HCT116 (cell line): ENCODE measurements around the gene CCDC120. TPM values are rescaled to one million over a fixed set of nuclear protein-coding genes. Genes with fewer than 3 reads are reported as not detected.

Source experiments
- ATAC-seq: fragments of 200-7000 bp; cut with Tn5 transposase; 2 replicates; pipeline ENCODE4 v1.9.1; 2020; ENCODE audit warnings: mild to moderate bottlenecking, moderate library complexity
- BruUV-seq: library from RNA; stranded (reverse); fragments of 400-500 nt; replicated peaks from 2 replicates; lab custom pipeline; 2021; lab: Mats Ljungman, UMichigan
- CTCF ChIA-PET: fragments of 300-600 bp; sonication (Branson Sonifier 250); formaldehyde crosslinking; loops from one replicate; lab custom pipeline; 2021; ENCODE audit warnings: antibody characterized with exemption; lab: Charles Lee
- POLR2A ChIA-PET: fragments of 300-600, 350-600 bp; sonication (Branson Sonifier 250); formaldehyde crosslinking; loops from one replicate; lab custom pipeline; 2021; ENCODE audit warnings: antibody characterized with exemption; lab: Charles Lee
- RAD21 ChIA-PET, 2 experiments: fragments of 300-600 bp; sonication (Branson Sonifier 250); formaldehyde crosslinking; loops; one replicate each; lab custom pipeline; 2023; ENCODE audit warnings: low total read pairs in 2 of 2; ENCODE audit not compliant: uncharacterized antibody in 2 of 2, unreplicated experiment in 2 of 2, low non-redundant PET in 1 of 2; lab: Charles Lee
- DNase-seq: peaks from one replicate; pipeline ENCODE4 v3.0.0-alpha.2; 2010; ENCODE audit warnings: low read depth, low spot score
- H2AFZ ChIP-seq: fragments of 200-600 bp; shearing (Covaris generic), sonication (generic); 2 replicates; pipeline ENCODE4 v1.6.1; 2017; ENCODE audit warnings: low read depth, mixed run types, mixed read lengths, antibody characterized with exemption, low read length; ENCODE audit not compliant: poor library complexity, severe bottlenecking
- H3K27ac ChIP-seq: 2 replicates; pipeline ENCODE4 v1.5.1; 2012; ENCODE audit warnings: low read depth, low read length
- H3K27me3 ChIP-seq: fragments of 200-600 bp; sonication (generic); 2 replicates; pipeline ENCODE4 v1.6.1; 2016; ENCODE audit warnings: mixed run types, low read length, mixed read lengths; ENCODE audit not compliant: insufficient read depth
- H3K36me3 ChIP-seq, 2 experiments: fragments of 200-500 bp in 1 of 2; fragments of 200-600 bp in 1 of 2; sonication (Bioruptor generic) in 1 of 2; sonication (generic) in 1 of 2; 2 replicates each; pipeline versions ENCODE4 v1.5.1 to v1.6.1; 2014 to 2016; ENCODE audit warnings: low read length in 2 of 2, inconsistent platforms in 1 of 2, mixed read lengths in 1 of 2, mixed run types in 1 of 2; ENCODE audit not compliant: insufficient read depth in 2 of 2, control insufficient read depth in 1 of 2
- H3K4me1 ChIP-seq, 2 experiments: fragments of 200-600 bp in 1 of 2; sonication (generic) in 1 of 2; 2 replicates each; pipeline versions ENCODE4 v1.5.1 to v1.6.1; 2012 to 2017; ENCODE audit warnings: low read length in 2 of 2, inconsistent platforms in 1 of 2, mild to moderate bottlenecking in 1 of 2, mixed read lengths in 1 of 2, mixed run types in 1 of 2, moderate library complexity in 1 of 2; ENCODE audit not compliant: insufficient read depth in 2 of 2, control insufficient read depth in 1 of 2
- H3K4me2 ChIP-seq: fragments of 200-600 bp; sonication (generic); 2 replicates; pipeline ENCODE4 v1.6.1; 2017; ENCODE audit warnings: mixed run types, low read length, mixed read lengths
- H3K4me3 ChIP-seq, 2 experiments: fragments of 200-600 bp in 1 of 2; sonication (generic) in 1 of 2; replicated peaks in 1 of 2; 2 replicates each; pipeline ENCODE4 v1.5.1; 2011 to 2016; ENCODE audit warnings: low read length in 2 of 2, control low read depth in 1 of 2, low read depth in 1 of 2, mild to moderate bottlenecking in 1 of 2, mixed read lengths in 1 of 2, mixed run types in 1 of 2
- H3K79me2 ChIP-seq: fragments of 200-600 bp; sonication (generic); 2 replicates; pipeline ENCODE4 v1.6.1; 2017; ENCODE audit warnings: mild to moderate bottlenecking, mixed run types, low read length, moderate library complexity, mixed read lengths; ENCODE audit not compliant: insufficient read depth
- H3K9ac ChIP-seq: fragments of 200-600 bp; sonication (generic); 2 replicates; pipeline ENCODE4 v1.6.1; 2016; ENCODE audit warnings: low read length, mixed read lengths
- H3K9me2 ChIP-seq: fragments of 200-600 bp; sonication (generic), shearing (Covaris generic); 2 replicates; pipeline ENCODE4 v1.6.1; 2017; ENCODE audit warnings: mixed run types, mild to moderate bottlenecking, moderate library complexity; ENCODE audit not compliant: insufficient read depth
- H3K9me3 ChIP-seq, 2 experiments: fragments of 200-500 bp in 1 of 2; fragments of 200-600 bp in 1 of 2; sonication (Bioruptor generic) in 1 of 2; sonication (generic) in 1 of 2; 2 replicates each; pipeline ENCODE4 v1.6.1; 2014 to 2017; ENCODE audit warnings: low read length in 2 of 2, mixed read lengths in 2 of 2, inconsistent platforms in 1 of 2, low read depth in 1 of 2, mild to moderate bottlenecking in 1 of 2, mixed run types in 1 of 2, moderate library complexity in 1 of 2; ENCODE audit not compliant: control insufficient read depth in 1 of 2, insufficient read depth in 1 of 2
- H4K20me1 ChIP-seq: fragments of 200-600 bp; sonication (generic), shearing (Covaris generic); 2 replicates; pipeline ENCODE4 v1.6.1; 2017; ENCODE audit warnings: mixed run types, mild to moderate bottlenecking, moderate library complexity; ENCODE audit not compliant: insufficient read depth
- ELF1 ChIP-seq: IDR thresholded peaks from 2 replicates; pipeline ENCODE4 v1.6.1; 2012; ENCODE audit warnings: low read depth, borderline replicate concordance
- EZH2 ChIP-seq: fragments of 200-600 bp; sonication (generic); IDR thresholded peaks from 2 replicates; pipeline ENCODE4 v1.6.1; 2017; ENCODE audit warnings: antibody characterized with exemption, mixed run types
- POLR2A ChIP-seq: IDR thresholded peaks from 2 replicates; pipeline ENCODE4 v1.7.0; 2011; ENCODE audit warnings: borderline replicate concordance; ENCODE audit not compliant: insufficient read depth, insufficient read length; ENCODE audit errors: extremely low read depth
- REST ChIP-seq: IDR thresholded peaks from 2 replicates; pipeline ENCODE4 v1.6.1; 2012; ENCODE audit warnings: low read depth
- SRF ChIP-seq: IDR thresholded peaks from 2 replicates; pipeline ENCODE4 v1.6.1; 2012; ENCODE audit warnings: low read depth
- TCF7L2 ChIP-seq: IDR thresholded peaks from 2 replicates; pipeline ENCODE4 v1.7.0; 2011; ENCODE audit warnings: borderline replicate concordance, inconsistent platforms; ENCODE audit not compliant: insufficient read depth, insufficient read length; ENCODE audit errors: extremely low read depth
- YY1 ChIP-seq: IDR thresholded peaks from 2 replicates; pipeline ENCODE4 v1.6.1; 2011; ENCODE audit warnings: low read length, low read depth, moderate library complexity, mild to moderate bottlenecking; ENCODE audit not compliant: insufficient replicate concordance; ENCODE audit errors: extremely low read depth
- ZFX ChIP-seq: fragments of 450-650 bp; IDR thresholded peaks from 2 replicates; pipeline ENCODE4 v1.6.1; 2017
- intact Hi-C: fragments of 100-400 bp; cut with micrococcal nuclease; formaldehyde crosslinking; loops from 2 replicates; pipeline ENCODE4 v1.10.0; 2022
- total RNA-seq: library from RNA; stranded (reverse); gene quantifications from one replicate; pipeline ENCODE4 v1.2.1, GENCODE V29; 2021; ENCODE audit not compliant: unreplicated experiment
- TF ChIP-seq, protein P1 (sequence below): IDR thresholded peaks from 2 replicates; pipeline ENCODE4 v1.6.1; 2012

CCDC120 gene
- total RNA-seq, 1 experiment from 2014 or later = 13.5 TPM

DNA sequence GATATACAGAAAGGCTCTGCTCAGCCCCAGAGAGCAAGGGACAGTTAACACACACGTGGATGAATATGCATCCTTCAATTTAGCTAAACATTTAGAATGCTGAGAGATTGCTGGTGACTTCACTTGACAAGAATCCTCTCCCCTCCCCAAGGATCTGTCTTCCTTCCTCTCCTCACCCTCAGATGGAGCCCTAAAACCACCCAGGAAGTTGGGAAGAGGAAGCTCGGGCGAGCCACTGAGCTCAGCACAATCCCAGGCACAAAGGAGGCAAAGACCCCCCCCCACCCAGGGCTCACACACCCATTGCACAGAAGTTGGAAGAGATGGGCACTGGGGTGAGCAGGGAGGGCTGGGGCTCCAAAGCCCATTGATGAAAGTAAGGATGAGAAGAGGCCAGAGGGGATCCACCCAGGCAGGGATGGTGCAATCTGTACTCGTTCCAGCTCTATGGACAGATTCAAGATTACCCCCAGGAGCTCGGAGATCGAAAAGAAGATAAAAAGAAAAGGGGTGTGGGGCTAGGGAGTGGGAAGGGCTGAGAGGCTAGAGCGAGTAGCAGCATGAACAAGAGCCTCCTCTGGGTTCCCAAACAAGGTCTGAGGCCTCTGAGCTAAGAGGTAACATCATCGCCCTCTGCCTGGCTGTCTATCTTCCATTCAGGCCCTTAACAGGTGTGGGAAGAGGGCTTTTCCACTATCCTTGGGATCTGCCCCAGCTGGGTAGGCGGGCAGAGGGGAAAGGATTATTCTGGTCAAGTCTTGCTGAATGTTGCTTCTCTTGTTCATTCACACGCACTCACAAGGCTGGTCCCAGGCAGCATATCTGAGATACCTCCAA, 16.8 kb upstream of the CCDC120 start (continued):
- TF ChIP-seq, protein P1, sequence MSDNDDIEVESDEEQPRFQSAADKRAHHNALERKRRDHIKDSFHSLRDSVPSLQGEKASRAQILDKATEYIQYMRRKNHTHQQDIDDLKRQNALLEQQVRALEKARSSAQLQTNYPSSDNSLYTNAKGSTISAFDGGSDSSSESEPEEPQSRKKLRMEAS = no peak
- no peak for TF ChIP-seq ELF1

- intact Hi-C loops = loop anchor here (2.0 to 10.0 kb wide), 3 partner anchors 40 to 122 kb away; partner anchors contain the start of genes GRIPAP1 and MAGIX
- no peaks in the 10 kb centered on the region for H4K20me1 ChIP-seq
- RAD21 ChIA-PET = no interaction called here
- no peaks in the 10 kb centered on the region for H3K9me3 ChIP-seq
- H3K27ac ChIP-seq = peak overlapping the region; percentile 94
- H2AFZ ChIP-seq = no peak overlapping the region
- POLR2A ChIA-PET = interaction anchor here (1.0 to 1.1 kb wide), 2 partner anchors 25 to 41 kb away, joined by 3 to 4 read pairs; partner anchors contain the start of gene GRIPAP1
- H3K79me2 ChIP-seq = peaks cover 36% of the 10 kb centered on the region
- H3K4me2 ChIP-seq = peak overlapping the region; percentile 87
- peak overlapping the region; percentile 69 for H3K4me3 ChIP-seq
- no peaks in the 10 kb centered on the region for H3K9me2 ChIP-seq
- peaks cover 23 to 34% of the 10 kb centered on the region in 2 experiments for H3K4me1 ChIP-seq
- no TSS peak for BruUV-seq
- peak overlapping the region; percentile 88 for H3K9ac ChIP-seq
- peak; percentile 72 for TF ChIP-seq ZFX
- TF ChIP-seq TCF7L2 = no peak
- TF ChIP-seq POLR2A = no peak
- TF ChIP-seq SRF = no peak
- TF ChIP-seq REST = no peak
- no peak for TF ChIP-seq EZH2
- TF ChIP-seq, protein P1 = no peak
- no peak for TF ChIP-seq YY1
- ATAC-seq (no peak), DNase-seq (no peak)
- no peaks in the 10 kb centered on the region for H3K27me3 ChIP-seq
- CTCF ChIA-PET = interaction anchor here (0.7 to 1.7 kb wide), 2 partner anchors 14 to 113 kb away, joined by 3 to 5 read pairs; no protein-coding TSS in a partner anchor
- peaks cover 4 to 5% of the 10 kb centered on the region in 2 experiments; a peak in 3 of 4 replicates for H3K36me3 ChIP-seq
These were observed 16.1 kb upstream of the CCDC120 start for GRCh38 chrX:49042581-49043219.
